MCF 10A (cell line): ENCODE data around the gene RIIAD1. TPM values are rescaled to one million over a fixed set of nuclear protein-coding genes. Genes with fewer than 3 reads are reported as not detected.

Source experiments
- BruUV-seq: library from RNA; stranded (reverse); fragments of 400-500 nt; replicated peaks from 2 replicates; lab custom pipeline; 2021; lab: Mats Ljungman, UMichigan
- CTCF ChIA-PET: fragments of 300-600 bp; sonication (Branson Sonifier 250); formaldehyde crosslinking; extraction: SDS; loops from one replicate; lab custom pipeline; 2021; ENCODE audit warnings: antibody characterized with exemption, inconsistent platforms; lab: Yijun Ruan, JAX
- POLR2A ChIA-PET: fragments of 300-600, 350-650 bp; sonication (Branson Sonifier 250); formaldehyde crosslinking; extraction: SDS; loops from one replicate; lab custom pipeline; 2020; ENCODE audit warnings: antibody characterized with exemption, inconsistent platforms; lab: Yijun Ruan, JAX
- DNase-seq: peaks from one replicate; pipeline ENCODE4 v3.0.0-alpha.2; 2018; ENCODE audit not compliant: unreplicated experiment
- H3K27ac Mint-ChIP-seq: one replicate; pipeline ENCODE4 v1.8.0; 2022; ENCODE audit warnings: mild to moderate bottlenecking, low read depth, mixed read lengths; ENCODE audit not compliant: unreplicated experiment
- H3K27me3 Mint-ChIP-seq: one replicate; pipeline ENCODE4 v1.8.0; 2022; ENCODE audit warnings: mixed read lengths; ENCODE audit not compliant: insufficient read depth, unreplicated experiment
- H3K36me3 Mint-ChIP-seq: one replicate; pipeline ENCODE4 v1.8.0; 2022; ENCODE audit warnings: mild to moderate bottlenecking, moderate library complexity, mixed read lengths; ENCODE audit not compliant: insufficient read depth, unreplicated experiment
- H3K4me1 Mint-ChIP-seq: one replicate; pipeline ENCODE4 v1.8.0; 2022; ENCODE audit warnings: mixed read lengths; ENCODE audit not compliant: insufficient read depth, unreplicated experiment
- H3K4me3 Mint-ChIP-seq: one replicate; pipeline ENCODE4 v1.8.0; 2022; ENCODE audit warnings: mild to moderate bottlenecking, moderate library complexity, mixed read lengths; ENCODE audit not compliant: unreplicated experiment
- H3K9me3 Mint-ChIP-seq: one replicate; pipeline ENCODE4 v1.8.0; 2022; ENCODE audit warnings: mixed read lengths; ENCODE audit not compliant: unreplicated experiment
- CTCF ChIP-seq: fragments of 200-600 bp; IDR thresholded peaks from one replicate; pipeline ENCODE4 v1.8.0; 2022; ENCODE audit warnings: antibody characterized with exemption, mild to moderate bottlenecking; ENCODE audit not compliant: unreplicated experiment
- intact Hi-C: fragments of 100-400 bp; cut with micrococcal nuclease; formaldehyde crosslinking; loops from 2 replicates; pipeline ENCODE4 v1.14.1; 2022
- total RNA-seq: library from RNA; stranded (reverse); gene quantifications from 2 replicates; pipeline ENCODE4 v1.2.3, GENCODE V29; 2022

The RIIAD1 gene
- total RNA-seq, 1 experiment from 2014 or later = not detected

- peak; percentile 35 for DNase-seq
- Mint-ChIP-seq H3K36me3 (no peaks in the 10 kb centered on the region), H3K4me3 (no peak overlapping the region), H3K9me3 (no peaks in the 10 kb centered on the region), H3K27ac (no peak overlapping the region), H3K4me1 (peaks cover 21% of the 10 kb centered on the region), H3K27me3 (peaks cover 63% of the 10 kb centered on the region)
- intact Hi-C loops = no loop called here
- ChIA-PET POLR2A (interaction anchor here (1.0 to 1.6 kb wide), 2 partner anchors 35 to 119 kb away, joined by 4 to 5 read pairs; no protein-coding TSS in a partner anchor), CTCF (interaction anchor here (0.7 to 2.9 kb wide), 4 partner anchors 18 to 395 kb away, joined by 3 to 16 read pairs (median 4); no protein-coding TSS in a partner anchor)
- no TSS peak for BruUV-seq
- no peak for TF ChIP-seq CTCF
These were observed 5.5 kb upstream of the RIIAD1 start for GRCh38 chr1:151715726-151716404.

DNA sequence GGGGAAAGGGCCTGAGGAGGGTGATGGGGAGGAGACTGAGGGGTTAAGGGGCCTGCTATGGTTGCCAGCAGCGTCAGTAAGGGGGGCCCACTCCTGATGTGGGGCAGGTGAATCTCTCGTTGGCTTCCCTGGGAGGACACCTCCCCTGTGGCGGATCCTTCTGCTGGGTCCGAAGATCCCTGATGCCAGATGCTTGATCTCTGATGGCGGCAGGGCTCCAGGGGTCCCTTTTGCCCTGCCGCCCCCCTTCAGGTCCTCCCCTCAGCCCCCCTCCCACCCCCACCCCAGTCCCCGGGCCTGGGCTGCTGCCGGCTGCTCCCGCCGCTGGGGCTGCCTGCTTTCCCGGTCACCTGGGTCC, 4.9 kb upstream of the RIIAD1 start:
- Mint-ChIP-seq H3K27me3 (peaks cover 67% of the 10 kb centered on the region), H3K36me3 (no peaks in the 10 kb centered on the region), H3K27ac (no peak overlapping the region), H3K9me3 (no peaks in the 10 kb centered on the region), H3K4me1 (peaks cover 21% of the 10 kb centered on the region), H3K4me3 (no peak overlapping the region)
- TF ChIP-seq CTCF = no peak
- intact Hi-C loops = no loop called here
- no TSS peak for BruUV-seq
- ChIA-PET POLR2A (interaction anchor here (0.7 kb wide), 1 partner anchor 41 kb away, joined by 3 read pairs; no protein-coding TSS in a partner anchor), CTCF (interaction anchor here (0.7 to 2.9 kb wide), 5 partner anchors 17 to 395 kb away, joined by 3 to 16 read pairs (median 5); no protein-coding TSS in a partner anchor)
- DNase-seq = no peak

DNA sequence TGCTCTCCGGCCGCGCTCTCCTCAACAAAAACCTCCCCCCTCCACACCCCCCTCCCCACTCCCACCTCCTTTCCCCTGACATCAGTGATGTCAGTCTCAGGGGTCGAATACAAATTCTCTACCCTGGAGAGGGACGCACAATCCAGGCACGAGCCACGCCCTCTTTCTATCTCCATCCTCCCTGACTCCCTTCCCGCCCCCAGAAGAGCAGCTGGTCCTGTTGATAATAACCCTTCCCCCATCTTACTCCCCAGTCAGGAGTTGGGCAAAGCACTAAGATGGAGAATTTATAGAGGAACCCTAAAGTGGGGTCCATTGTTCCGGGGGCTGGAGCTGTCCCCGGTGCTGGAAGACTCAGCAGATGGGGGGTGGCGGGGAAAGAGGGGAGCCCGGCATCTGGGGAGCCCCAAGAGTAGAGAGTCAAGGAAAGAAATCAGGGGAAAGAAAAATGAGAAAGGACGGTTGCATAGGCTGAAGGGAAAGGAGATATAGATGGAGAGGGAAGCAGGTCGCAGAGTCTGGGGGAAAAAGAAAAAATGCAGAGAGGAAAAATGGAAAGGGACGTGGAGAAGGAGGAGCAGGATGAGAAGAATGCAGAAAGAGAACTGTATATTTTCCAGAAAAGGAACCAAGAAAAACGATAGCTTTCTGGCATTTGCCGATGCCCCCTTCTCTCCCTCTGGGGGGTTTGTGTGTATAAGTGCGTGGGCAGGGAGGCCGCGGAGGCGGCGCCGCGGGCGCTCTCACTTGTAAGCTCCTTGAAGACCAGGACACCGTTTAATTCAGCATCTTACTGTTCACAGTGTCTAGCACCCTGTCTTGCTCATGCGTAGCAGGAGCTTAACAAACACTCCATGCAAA, 4.3 kb upstream of the RIIAD1 start, which contains the start of gene CELF3:
TSS of gene CELF3 (minus strand) at position 33 of the 861 bp plus-strand sequence. CDS start 783 bp downstream, outside the sequence.
- peaks cover 67% of the 10 kb centered on the region for H3K27me3 Mint-ChIP-seq
- intact Hi-C loops = no loop called here
- no peaks in the 10 kb centered on the region for H3K36me3 Mint-ChIP-seq
- no peak within 1 kb of the TSS for H3K27ac Mint-ChIP-seq
- no peak for TF ChIP-seq CTCF
- peaks cover 21% of the 10 kb centered on the region for H3K4me1 Mint-ChIP-seq
- ChIA-PET POLR2A (interaction anchor here (0.6 to 1.3 kb wide), 3 partner anchors 14 to 318 kb away, joined by 3 to 5 read pairs (median 3); partner anchors contain the start of gene PSMB4), CTCF (interaction anchor here (0.6 to 2.9 kb wide), 9 partner anchors 17 to 330 kb away, joined by 3 to 16 read pairs (median 5); no protein-coding TSS in a partner anchor)
- no peaks in the 10 kb centered on the region for H3K9me3 Mint-ChIP-seq
- DNase-seq = no peak
- no TSS peak for BruUV-seq
- no peak within 1 kb of the TSS for H3K4me3 Mint-ChIP-seq
